ENCODE results near the gene RPP40.
A peak's percentile ranks its signal among the peaks of the same experiment; 100 is the strongest.
"Not testable (repeated sequence)": the region's sequence is repeated elsewhere in the genome, so short reads cannot be mapped to it uniquely, and the experiment has no call there.

RPP40 gene

GRCh38 chr6:5003604-5004372, at the start of gene RPP40:
RPP40 (minus strand) TSS chr6:5004037; CDS start chr6:5004002, 35 bp downstream.
- DNase-seq (ENCODE audit: low spot score), result peak; percentile 98

- DNase-seq (ENCODE audit: low spot score), result no peak
Measured at GRCh38 chr6:5053038-5053437, 49.2 kb upstream of the RPP40 start.

- DNase-seq (ENCODE audit: low spot score), result no peak
Measured at GRCh38 chr6:5051394-5051793, 47.6 kb upstream of the RPP40 start.

GRCh38 chr6:5050009-5050408, 46.2 kb upstream of the RPP40 start:
- no peak for DNase-seq (ENCODE audit: low spot score)

GRCh38 chr6:5046430-5046829, 42.6 kb upstream of the RPP40 start:
- no peak for DNase-seq (ENCODE audit: low spot score)

GRCh38 chr6:5045416-5045815, 41.6 kb upstream of the RPP40 start:
- DNase-seq (ENCODE audit: low spot score), result no peak

GRCh38 chr6:5044866-5045265, 41.0 kb upstream of the RPP40 start:
- no peak for DNase-seq (ENCODE audit: low spot score)

- DNase-seq (ENCODE audit: low spot score), result no peak
Measured at GRCh38 chr6:5042436-5042835, 38.6 kb upstream of the RPP40 start.

GRCh38 chr6:5041955-5042354, 38.1 kb upstream of the RPP40 start:
- DNase-seq (ENCODE audit: low spot score), result no peak

GRCh38 chr6:5036269-5036668, 32.4 kb upstream of the RPP40 start:
- no peak for DNase-seq (ENCODE audit: low spot score)

GRCh38 chr6:5034736-5035135, 30.9 kb upstream of the RPP40 start:
- no peak for DNase-seq (ENCODE audit: low spot score)

GRCh38 chr6:5034328-5034727, 30.5 kb upstream of the RPP40 start:
- no peak for DNase-seq (ENCODE audit: low spot score)

- DNase-seq (ENCODE audit: low spot score), result not testable (repeated sequence)
Measured at GRCh38 chr6:5033214-5033904, 29.5 kb upstream of the RPP40 start.

- DNase-seq (ENCODE audit: low spot score), result not testable (repeated sequence)
Measured at GRCh38 chr6:5032706-5033105, 28.9 kb upstream of the RPP40 start.

GRCh38 chr6:5031150-5031549, 27.3 kb upstream of the RPP40 start:
- DNase-seq (ENCODE audit: low spot score), result no peak

- peak; percentile 71 for DNase-seq (ENCODE audit: low spot score)
Measured at GRCh38 chr6:5030596-5031136, 26.8 kb upstream of the RPP40 start.

- no peak for DNase-seq (ENCODE audit: low spot score)
Measured at GRCh38 chr6:5029609-5030008, 25.8 kb upstream of the RPP40 start.

- no peak for DNase-seq (ENCODE audit: low spot score)
Measured at GRCh38 chr6:5028921-5029320, 25.1 kb upstream of the RPP40 start.

- DNase-seq (ENCODE audit: low spot score), result no peak
Measured at GRCh38 chr6:5028301-5028700, 24.5 kb upstream of the RPP40 start.

- DNase-seq (ENCODE audit: low spot score), result no peak
Measured at GRCh38 chr6:5025911-5026819, 22.3 kb upstream of the RPP40 start.

GRCh38 chr6:5023923-5024322, 20.1 kb upstream of the RPP40 start:
- no peak for DNase-seq (ENCODE audit: low spot score)

- DNase-seq (ENCODE audit: low spot score), result no peak
Measured at GRCh38 chr6:5020142-5020541, 16.3 kb upstream of the RPP40 start.

All from CD4-positive, alpha-beta T cell treated with Interleukin-2 at 100 ng/mL for 4 hours (primary cell).